Activated naive CD4-positive, alpha-beta T cell treated with anti-CD3 and anti-CD28 coated beads for 36 hours (primary cell): ENCODE measurements around the gene VPS37C. TPM values are rescaled to one million over a fixed set of nuclear protein-coding genes. Genes with fewer than 3 reads are reported as not detected.

Experiments
- CTCF ChIA-PET: fragments of 350-600 bp; sonication (Branson Sonifier 250); formaldehyde crosslinking; loops from one replicate; lab custom pipeline; 2021; ENCODE audit warnings: antibody characterized with exemption; lab: Charles Lee
- DNase-seq: peaks from one replicate; pipeline ENCODE4 v3.0.0-alpha.2; 2020
- H3K27ac Mint-ChIP-seq: one replicate; pipeline ENCODE4 v1.8.0; 2021; ENCODE audit warnings: mild to moderate bottlenecking, mixed read lengths
- H3K27me3 Mint-ChIP-seq: one replicate; pipeline ENCODE4 v1.8.0; 2021; ENCODE audit warnings: low read depth, mixed read lengths
- H3K36me3 Mint-ChIP-seq: one replicate; pipeline ENCODE4 v1.8.0; 2021; ENCODE audit warnings: low read depth, mixed read lengths
- H3K4me1 Mint-ChIP-seq: one replicate; pipeline ENCODE4 v1.8.0; 2021; ENCODE audit warnings: low read depth, mixed read lengths
- H3K4me3 Mint-ChIP-seq: one replicate; pipeline ENCODE4 v1.8.0; 2021; ENCODE audit warnings: mild to moderate bottlenecking, moderate library complexity, mixed read lengths
- H3K9me3 Mint-ChIP-seq: one replicate; pipeline ENCODE4 v1.8.0; 2021; ENCODE audit warnings: mixed read lengths
- intact Hi-C: fragments of 100-400 bp; cut with micrococcal nuclease; formaldehyde crosslinking; loops from one replicate; pipeline ENCODE4 v1.15.1; 2023
- total RNA-seq, 2 experiments: library from RNA; stranded (reverse); gene quantifications; one replicate each; pipeline ENCODE4 v1.2.3, GENCODE V29; 2021

The VPS37C gene
- total RNA-seq, 2 experiments from 2014 or later: 8.5 to 8.9 TPM

DNA sequence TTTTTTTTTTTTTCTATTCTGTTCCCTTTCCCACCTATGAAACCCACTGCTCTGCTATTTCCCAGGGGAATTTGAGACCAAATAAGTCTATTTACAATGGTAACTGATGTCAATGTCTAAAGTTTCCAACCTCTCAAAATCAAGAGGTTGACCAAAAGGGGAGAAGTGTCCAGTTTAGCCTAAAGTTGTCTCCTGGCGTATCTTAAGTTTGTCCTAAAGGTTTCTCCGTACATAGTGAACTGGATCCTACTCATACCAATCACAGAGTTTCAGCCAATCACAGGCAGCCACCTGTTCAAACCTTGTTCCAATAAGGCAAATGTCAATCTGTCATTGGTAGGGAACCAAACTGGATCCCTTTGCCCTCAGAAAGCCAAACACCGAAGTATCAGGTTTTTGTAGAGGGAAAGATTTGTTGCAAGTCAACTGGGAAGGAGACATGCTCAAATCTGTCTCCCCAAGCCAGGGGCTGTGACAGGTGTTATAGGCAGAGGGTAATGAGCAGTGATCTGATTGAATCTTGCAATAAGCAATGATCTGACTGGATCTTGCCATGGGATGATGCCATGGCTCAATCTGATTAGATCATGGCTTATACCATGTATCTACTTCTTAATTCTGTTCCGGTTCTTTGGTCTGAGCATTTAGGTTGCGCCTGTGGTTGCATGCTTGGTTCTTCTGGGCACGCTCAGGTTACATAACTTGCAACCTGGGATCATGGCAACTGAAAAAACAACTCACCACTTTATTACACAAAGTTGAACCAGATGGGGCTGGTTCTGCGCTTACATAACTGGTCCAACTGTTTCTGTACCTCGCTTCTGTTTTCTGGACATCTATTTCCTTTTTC, 1.1 kb upstream of the VPS37C start:
- H3K4me3 Mint-ChIP-seq: peak overlapping the region; percentile 94
- DNase-seq: peak; percentile 74
- H3K4me1 Mint-ChIP-seq: peaks cover 64% of the 10 kb centered on the region
- no peaks in the 10 kb centered on the region for H3K27me3 Mint-ChIP-seq
- no peaks in the 10 kb centered on the region for H3K9me3 Mint-ChIP-seq
- peak overlapping the region; percentile 93 for H3K27ac Mint-ChIP-seq
- intact Hi-C loops: loop anchor here (5.0 to 10.0 kb wide), 4 partner anchors 100 to 1545 kb away; partner anchors contain the start of genes CCDC86 and OSBP
- peaks cover 5% of the 10 kb centered on the region for H3K36me3 Mint-ChIP-seq
- CTCF ChIA-PET: no interaction called here

- Mint-ChIP-seq H3K4me1 (peaks cover 62% of the 10 kb centered on the region), H3K4me3 (peak overlapping the region; percentile 81), H3K36me3 (peaks cover 12% of the 10 kb centered on the region), H3K27ac (peak overlapping the region; percentile 73), H3K9me3 (peaks cover 3% of the 10 kb centered on the region), H3K27me3 (no peaks in the 10 kb centered on the region)
- CTCF ChIA-PET: interaction anchor here (0.6 to 1.8 kb wide), 5 partner anchors 11 to 278 kb away, joined by 3 to 6 read pairs (median 3); no protein-coding TSS in a partner anchor
- no peak for DNase-seq
- intact Hi-C loops: loop anchor here (1.0 to 10.0 kb wide), 13 partner anchors 27 to 1543 kb away; partner anchors contain the start of genes CCDC86, CD6, CPSF7 and DDB1
Measured at GRCh38 chr11:61160487-61161189, 588 bp downstream of the VPS37C start.

DNA sequence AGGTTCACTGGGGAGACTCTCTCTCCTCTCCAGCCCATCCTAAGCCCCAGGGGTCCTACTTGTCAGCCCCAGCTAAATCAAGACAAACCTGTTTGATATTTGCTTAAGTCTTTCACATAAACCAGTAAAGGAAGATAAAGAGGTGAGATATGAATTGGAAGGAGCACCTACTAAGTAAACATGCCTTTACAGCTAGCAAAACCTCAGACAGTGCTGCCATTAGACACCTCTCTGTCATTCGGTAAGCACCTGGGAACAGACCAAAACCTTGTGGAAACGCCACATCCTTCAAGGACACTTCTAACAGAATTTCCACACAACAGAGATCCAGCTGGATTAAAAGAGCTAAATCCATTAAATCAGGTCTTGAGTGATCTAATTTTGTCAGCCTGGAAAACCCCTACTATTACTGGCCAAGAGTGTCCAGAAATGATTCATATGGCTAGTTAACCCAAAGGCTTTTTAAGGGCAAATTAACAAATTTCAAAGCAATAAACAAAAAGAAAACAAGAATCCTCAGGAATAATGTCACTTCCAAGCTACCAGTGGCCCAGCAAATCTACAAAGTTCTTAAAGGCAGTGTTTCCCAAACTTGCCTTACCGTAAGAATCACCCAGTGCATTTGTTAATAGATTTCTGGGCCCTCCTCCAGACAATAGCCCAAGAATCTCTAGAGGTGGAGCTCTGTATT, 2.4 kb downstream of the VPS37C start:
- Mint-ChIP-seq H3K27ac (peak overlapping the region; percentile 26), H3K36me3 (peaks cover 25% of the 10 kb centered on the region), H3K4me1 (peaks cover 51% of the 10 kb centered on the region), H3K27me3 (no peaks in the 10 kb centered on the region), H3K9me3 (peaks cover 17% of the 10 kb centered on the region), H3K4me3 (no peak overlapping the region)
- CTCF ChIA-PET: interaction anchor here (0.6 to 1.8 kb wide), 4 partner anchors 13 to 178 kb away, joined by 3 to 10 read pairs (median 4); no protein-coding TSS in a partner anchor
- no peak for DNase-seq
- intact Hi-C loops: no loop called here

- intact Hi-C loops: no loop called here
- no peak overlapping the region for H3K27ac Mint-ChIP-seq
Measured at GRCh38 chr11:61157743-61158142, 3.5 kb downstream of the VPS37C start.

DNA sequence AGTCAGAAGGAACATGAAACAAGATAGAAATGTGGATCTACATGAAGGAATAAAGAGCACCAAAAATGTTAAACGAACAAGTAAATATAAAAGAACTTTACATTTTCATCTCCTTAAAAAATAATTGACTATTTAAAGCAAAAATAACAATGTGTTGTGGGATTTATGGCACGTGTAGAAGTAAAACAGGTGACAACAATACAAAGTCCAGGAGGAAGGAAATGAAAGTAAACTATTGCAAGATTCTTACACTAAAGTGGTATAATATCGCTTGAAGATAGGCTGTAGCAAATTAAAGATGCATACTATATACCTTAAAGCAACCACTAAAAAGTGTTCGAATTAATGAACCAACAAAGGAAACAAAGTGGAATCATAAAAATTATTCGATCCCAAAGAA, 5.5 kb downstream of the VPS37C start:
- Mint-ChIP-seq H3K27ac (no peak overlapping the region), H3K27me3 (no peaks in the 10 kb centered on the region), H3K36me3 (peaks cover 25% of the 10 kb centered on the region), H3K4me3 (no peak overlapping the region), H3K9me3 (peaks cover 17% of the 10 kb centered on the region), H3K4me1 (peaks cover 33% of the 10 kb centered on the region)
- CTCF ChIA-PET: interaction anchor here (1.3 kb wide), 1 partner anchor 19 kb away, joined by 3 read pairs; no protein-coding TSS in a partner anchor
- no peak for DNase-seq
- intact Hi-C loops: no loop called here

More at GRCh38 chr11:61157743-61158142, 3.5 kb downstream of the VPS37C start:
- Mint-ChIP-seq H3K27me3 (no peaks in the 10 kb centered on the region), H3K9me3 (peaks cover 17% of the 10 kb centered on the region), H3K4me1 (peaks cover 44% of the 10 kb centered on the region), H3K36me3 (peaks cover 25% of the 10 kb centered on the region), H3K4me3 (no peak overlapping the region)
- DNase-seq: peak; percentile 25
- CTCF ChIA-PET: interaction anchor here (0.7 to 1.1 kb wide), 2 partner anchors 178 to 253 kb away, joined by 3 to 4 read pairs; no protein-coding TSS in a partner anchor

- no peak for DNase-seq
- H3K27me3 Mint-ChIP-seq: no peaks in the 10 kb centered on the region
- intact Hi-C loops: no loop called here
- no peak overlapping the region for H3K27ac Mint-ChIP-seq
- CTCF ChIA-PET: interaction anchor here (1.3 kb wide), 1 partner anchor 19 kb away, joined by 3 read pairs; no protein-coding TSS in a partner anchor
- peaks cover 29% of the 10 kb centered on the region for H3K4me1 Mint-ChIP-seq
- H3K4me3 Mint-ChIP-seq: no peak overlapping the region
- H3K9me3 Mint-ChIP-seq: peaks cover 17% of the 10 kb centered on the region
- H3K36me3 Mint-ChIP-seq: peaks cover 25% of the 10 kb centered on the region
Measured at GRCh38 chr11:61155312-61155711, 5.9 kb downstream of the VPS37C start.

- no peak overlapping the region for H3K4me3 Mint-ChIP-seq
- peaks cover 23% of the 10 kb centered on the region for H3K4me1 Mint-ChIP-seq
- peaks cover 17% of the 10 kb centered on the region for H3K9me3 Mint-ChIP-seq
- peaks cover 25% of the 10 kb centered on the region for H3K36me3 Mint-ChIP-seq
- intact Hi-C loops: no loop called here
- CTCF ChIA-PET: interaction anchor here (0.7 to 1.4 kb wide), 3 partner anchors 15 to 18 kb away, joined by 3 to 4 read pairs (median 3); no protein-coding TSS in a partner anchor
- H3K27me3 Mint-ChIP-seq: no peaks in the 10 kb centered on the region
- H3K27ac Mint-ChIP-seq: no peak overlapping the region
- DNase-seq: no peak
Measured at GRCh38 chr11:61154528-61154927, 6.7 kb downstream of the VPS37C start.

GRCh38 chr11:61153593-61154095, 7.6 kb downstream of the VPS37C start:
- Mint-ChIP-seq H3K36me3 (peaks cover 25% of the 10 kb centered on the region), H3K9me3 (peaks cover 17% of the 10 kb centered on the region), H3K27me3 (no peaks in the 10 kb centered on the region), H3K27ac (no peak overlapping the region), H3K4me3 (no peak overlapping the region), H3K4me1 (peaks cover 15% of the 10 kb centered on the region)
- no peak for DNase-seq
- intact Hi-C loops: no loop called here
- CTCF ChIA-PET: interaction anchor here (1.4 kb wide), 1 partner anchor 16 kb away, joined by 4 read pairs; no protein-coding TSS in a partner anchor

DNA sequence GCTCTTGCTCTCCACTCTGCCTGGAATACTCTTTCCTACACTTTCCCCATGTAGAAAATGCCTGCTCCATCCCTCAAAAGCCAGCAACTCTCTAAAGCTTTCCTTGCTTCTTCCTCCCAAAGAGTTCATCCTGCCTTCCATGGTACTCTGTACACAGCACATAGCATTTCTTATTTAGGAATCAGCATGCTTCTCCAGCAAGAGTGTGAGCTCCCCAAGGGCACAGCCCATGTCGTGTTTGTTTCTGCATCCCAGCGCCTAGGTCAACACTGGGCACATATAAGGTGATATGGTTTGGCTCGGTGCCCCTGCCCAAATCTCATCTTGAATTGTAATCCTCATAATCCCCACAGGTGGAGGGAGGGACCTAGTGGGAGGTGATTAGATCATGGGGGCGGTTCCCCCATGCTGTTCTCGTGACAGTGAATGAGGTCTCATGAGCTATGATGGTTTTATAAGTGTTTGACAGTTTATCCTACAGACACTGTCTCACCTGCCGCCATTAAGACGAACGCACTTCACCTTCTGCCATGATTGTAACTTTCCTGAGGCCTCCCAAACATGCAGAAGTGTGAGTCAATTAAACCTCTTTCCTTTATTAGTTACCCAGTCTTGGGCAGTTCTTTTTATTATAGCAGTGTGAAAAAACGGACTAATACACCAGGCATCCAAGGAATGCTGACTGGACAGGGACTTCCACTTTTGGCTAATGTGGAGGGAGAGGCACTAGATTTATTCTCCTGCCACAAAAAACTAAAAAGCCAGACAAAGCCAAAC, 8.2 kb downstream of the VPS37C start:
- CTCF ChIA-PET: interaction anchor here (1.4 kb wide), 1 partner anchor 17 kb away, joined by 4 read pairs; no protein-coding TSS in a partner anchor
- Mint-ChIP-seq H3K4me1 (peaks cover 11% of the 10 kb centered on the region), H3K27ac (no peak overlapping the region), H3K9me3 (peaks cover 17% of the 10 kb centered on the region), H3K36me3 (peaks cover 25% of the 10 kb centered on the region), H3K27me3 (no peaks in the 10 kb centered on the region), H3K4me3 (no peak overlapping the region)
- intact Hi-C loops: no loop called here
- no peak for DNase-seq

DNA sequence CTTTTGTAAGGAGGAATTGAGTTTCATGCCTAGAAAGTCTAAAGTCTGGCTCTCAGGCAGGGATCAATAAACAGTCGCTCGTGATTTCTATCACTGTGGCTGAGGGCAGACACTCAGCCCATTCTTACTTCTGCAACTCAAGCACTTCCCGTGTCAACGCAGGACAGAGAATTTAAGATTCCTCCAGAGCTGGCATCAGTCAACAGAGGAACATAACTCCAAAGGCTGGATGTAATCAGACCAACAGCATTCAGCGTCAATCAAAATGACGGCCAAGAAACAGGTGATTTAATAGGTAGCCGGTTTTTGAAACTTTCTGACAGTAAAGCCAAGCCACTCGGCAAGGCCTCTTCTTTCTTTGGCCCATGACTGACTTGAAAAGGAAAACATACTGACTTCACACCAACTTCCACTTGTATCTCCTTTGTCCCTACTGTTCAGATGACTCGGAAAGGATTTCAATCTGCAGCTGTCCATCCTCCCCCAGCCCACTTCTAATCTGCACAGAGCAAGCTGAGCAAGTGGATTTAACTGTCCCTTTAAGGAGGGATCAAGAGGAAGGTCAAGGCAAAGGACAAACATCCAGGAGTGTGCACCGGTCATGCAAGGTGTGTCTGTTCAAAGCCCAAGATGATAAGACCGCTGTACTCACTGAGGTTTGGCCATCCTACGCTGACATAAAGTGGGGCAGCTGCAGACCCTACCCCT, 9.5 kb downstream of the VPS37C start:
- peaks cover 18% of the 10 kb centered on the region for H3K36me3 Mint-ChIP-seq
- no peak overlapping the region for H3K27ac Mint-ChIP-seq
- intact Hi-C loops: no loop called here
- H3K4me3 Mint-ChIP-seq: no peak overlapping the region
- H3K9me3 Mint-ChIP-seq: peaks cover 17% of the 10 kb centered on the region
- CTCF ChIA-PET: interaction anchor here (0.6 kb wide), 1 partner anchor 95 kb away, joined by 3 read pairs; no protein-coding TSS in a partner anchor
- no peaks in the 10 kb centered on the region for H3K27me3 Mint-ChIP-seq
- no peak for DNase-seq
- peaks cover 15% of the 10 kb centered on the region for H3K4me1 Mint-ChIP-seq
